Measurements from ENCODE around the gene PPP2R3B. TPM values are rescaled to one million over a fixed set of nuclear protein-coding genes. Genes with fewer than 3 reads are reported as not detected.
"Not testable (repeated sequence)": the region's sequence is repeated elsewhere in the genome, so short reads cannot be mapped to it uniquely, and the experiment has no call there.

Gene PPP2R3B
- total RNA-seq, 1 experiment from 2014 or later = 13.7 TPM

DNA sequence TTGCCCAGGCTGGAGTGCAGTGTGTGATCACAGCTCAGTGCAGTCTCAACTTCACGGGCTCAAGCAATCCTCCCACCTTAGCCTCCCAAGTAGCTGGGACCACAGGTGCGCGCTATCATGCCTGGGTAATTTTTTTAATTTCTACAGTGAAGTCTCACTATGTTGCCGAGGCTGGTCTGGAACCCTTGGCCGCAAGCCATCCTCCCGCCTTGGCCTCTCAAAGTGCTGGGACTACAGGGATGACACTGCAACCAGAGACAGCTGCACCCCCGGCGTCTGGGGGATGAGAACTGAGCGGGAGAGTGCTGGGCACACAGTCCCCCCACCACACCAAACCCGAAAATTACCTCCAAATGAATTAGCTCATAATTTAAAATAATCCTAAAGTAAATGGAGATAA lies 35.0 kb downstream of the PPP2R3B start:
- H3K27ac Mint-ChIP-seq (ENCODE audit: low read depth, unreplicated experiment) = no peak overlapping the region
- no peak for DNase-seq (ENCODE audit: unreplicated experiment)
- TF ChIP-seq, protein P1, sequence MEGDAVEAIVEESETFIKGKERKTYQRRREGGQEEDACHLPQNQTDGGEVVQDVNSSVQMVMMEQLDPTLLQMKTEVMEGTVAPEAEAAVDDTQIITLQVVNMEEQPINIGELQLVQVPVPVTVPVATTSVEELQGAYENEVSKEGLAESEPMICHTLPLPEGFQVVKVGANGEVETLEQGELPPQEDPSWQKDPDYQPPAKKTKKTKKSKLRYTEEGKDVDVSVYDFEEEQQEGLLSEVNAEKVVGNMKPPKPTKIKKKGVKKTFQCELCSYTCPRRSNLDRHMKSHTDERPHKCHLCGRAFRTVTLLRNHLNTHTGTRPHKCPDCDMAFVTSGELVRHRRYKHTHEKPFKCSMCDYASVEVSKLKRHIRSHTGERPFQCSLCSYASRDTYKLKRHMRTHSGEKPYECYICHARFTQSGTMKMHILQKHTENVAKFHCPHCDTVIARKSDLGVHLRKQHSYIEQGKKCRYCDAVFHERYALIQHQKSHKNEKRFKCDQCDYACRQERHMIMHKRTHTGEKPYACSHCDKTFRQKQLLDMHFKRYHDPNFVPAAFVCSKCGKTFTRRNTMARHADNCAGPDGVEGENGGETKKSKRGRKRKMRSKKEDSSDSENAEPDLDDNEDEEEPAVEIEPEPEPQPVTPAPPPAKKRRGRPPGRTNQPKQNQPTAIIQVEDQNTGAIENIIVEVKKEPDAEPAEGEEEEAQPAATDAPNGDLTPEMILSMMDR (IDR thresholded peaks at IDR 0.05; ENCODE audit: unreplicated experiment) = no peak
- H3K27me3 Mint-ChIP-seq (ENCODE audit: insufficient read depth, unreplicated experiment) = no peaks in the 10 kb centered on the region
- no peaks in the 10 kb centered on the region for H3K9me3 Mint-ChIP-seq (ENCODE audit: unreplicated experiment)
- H3K4me3 Mint-ChIP-seq (ENCODE audit: unreplicated experiment) = no peak overlapping the region
- no peaks in the 10 kb centered on the region for H3K4me1 Mint-ChIP-seq (ENCODE audit: insufficient read depth, unreplicated experiment)
- BruUV-seq (replicated peaks) = no TSS peak
- intact Hi-C loops (cut with micrococcal nuclease) = no loop called here
- no peaks in the 10 kb centered on the region for H3K36me3 Mint-ChIP-seq (ENCODE audit: insufficient read depth, unreplicated experiment)
- ChIA-PET POLR2A (no interaction called here), CTCF (no interaction called here)

DNA sequence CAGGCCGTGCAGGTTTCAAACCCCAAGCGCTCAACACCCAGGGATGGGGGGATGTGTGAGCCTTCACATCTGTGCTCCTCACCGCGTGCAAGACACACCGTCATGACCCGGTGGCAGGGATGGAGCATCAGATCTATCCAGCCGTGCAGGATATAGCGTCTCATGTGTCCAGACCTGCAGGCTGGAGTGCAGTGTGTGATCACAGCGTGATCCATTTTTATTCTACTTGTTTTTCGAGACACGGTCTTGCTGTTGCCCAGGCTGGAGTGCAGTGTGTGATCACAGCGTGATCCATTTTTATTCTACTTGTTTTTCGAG lies 35.4 kb downstream of the PPP2R3B start:
- intact Hi-C loops (cut with micrococcal nuclease) = not testable (repeated sequence)

DNA sequence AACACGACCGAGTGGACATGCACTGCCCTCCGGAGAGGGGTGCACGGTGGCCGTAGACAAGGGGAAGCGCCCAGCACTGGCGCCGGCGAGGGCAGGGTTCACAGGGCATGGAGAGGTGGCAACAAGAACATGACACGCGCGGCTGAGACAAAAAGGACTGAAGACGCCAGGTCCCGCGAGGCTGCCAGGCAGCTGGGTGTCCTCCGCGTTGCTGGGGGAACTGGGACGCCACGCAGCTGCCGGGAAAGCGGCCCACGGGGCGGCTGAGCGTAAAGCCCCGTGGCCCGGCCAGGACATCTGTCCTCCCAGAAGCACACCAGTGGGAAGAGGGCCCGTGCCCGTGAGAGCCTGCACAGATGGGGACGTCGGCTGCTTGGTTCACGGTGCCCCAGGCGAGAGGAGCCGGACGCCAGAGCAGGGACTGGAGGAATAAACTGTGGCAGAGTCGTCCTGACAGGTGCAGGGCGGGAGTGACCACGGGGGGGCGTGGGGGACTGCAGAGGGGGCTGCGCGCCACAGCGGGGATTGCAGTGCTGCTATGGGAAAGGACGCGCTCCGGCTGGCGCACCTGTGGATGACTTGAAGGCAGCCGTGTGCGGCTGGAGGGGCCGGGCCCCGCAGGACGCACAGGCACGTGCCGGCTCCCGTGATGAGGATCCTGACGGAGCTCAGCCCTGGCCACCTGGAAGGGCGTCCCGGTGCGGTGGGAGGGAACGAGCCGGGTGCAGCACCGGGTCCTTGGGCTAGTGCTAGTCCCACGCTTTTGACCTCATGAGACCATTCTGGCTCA lies 36.0 kb downstream of the PPP2R3B start:
- Mint-ChIP-seq H3K36me3 (ENCODE audit: insufficient read depth, unreplicated experiment) (no peaks in the 10 kb centered on the region), H3K4me3 (ENCODE audit: unreplicated experiment) (no peak overlapping the region), H3K4me1 (ENCODE audit: insufficient read depth, unreplicated experiment) (no peaks in the 10 kb centered on the region), H3K27me3 (ENCODE audit: insufficient read depth, unreplicated experiment) (no peaks in the 10 kb centered on the region), H3K9me3 (ENCODE audit: unreplicated experiment) (no peaks in the 10 kb centered on the region), H3K27ac (ENCODE audit: low read depth, unreplicated experiment) (no peak overlapping the region)
- intact Hi-C loops (cut with micrococcal nuclease) = no loop called here
- TF ChIP-seq, protein P1 (IDR thresholded peaks at IDR 0.05; ENCODE audit: unreplicated experiment) = no peak
- CTCF ChIA-PET = no interaction called here
- DNase-seq (ENCODE audit: unreplicated experiment) = no peak
- BruUV-seq (replicated peaks) = no TSS peak
- POLR2A ChIA-PET = no interaction called here

More for the DNA sequence above, 35.4 kb downstream of the PPP2R3B start:
- CTCF ChIA-PET; H3K36me3 Mint-ChIP-seq (ENCODE audit: insufficient read depth, unreplicated experiment); H3K4me3 Mint-ChIP-seq (ENCODE audit: unreplicated experiment); H3K27me3 Mint-ChIP-seq (ENCODE audit: insufficient read depth, unreplicated experiment); BruUV-seq (replicated peaks); H3K9me3 Mint-ChIP-seq (ENCODE audit: unreplicated experiment); H3K4me1 Mint-ChIP-seq (ENCODE audit: insufficient read depth, unreplicated experiment); H3K27ac Mint-ChIP-seq (ENCODE audit: low read depth, unreplicated experiment); DNase-seq (ENCODE audit: unreplicated experiment); POLR2A ChIA-PET: not testable (repeated sequence)

DNA sequence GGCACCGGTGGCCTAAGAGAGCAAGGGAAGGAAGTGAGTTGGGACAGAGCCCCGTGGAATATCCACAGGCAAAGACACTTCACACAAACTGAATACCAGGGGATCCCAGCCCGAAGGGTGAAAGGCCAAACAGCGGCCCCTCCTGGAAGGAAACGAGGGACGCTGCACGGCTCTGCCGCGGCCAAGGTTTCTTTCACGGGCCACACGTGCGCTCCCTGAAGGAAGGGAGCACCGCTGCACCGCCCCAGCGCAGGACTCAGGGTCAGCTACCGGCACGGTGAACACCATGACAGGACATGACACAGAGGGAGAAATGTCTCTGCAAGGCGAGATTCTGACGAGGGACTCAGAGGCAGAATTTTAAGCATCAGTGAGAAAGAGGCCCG lies 36.6 kb downstream of the PPP2R3B start:
- intact Hi-C loops (cut with micrococcal nuclease) = no loop called here
- no peaks in the 10 kb centered on the region for H3K27me3 Mint-ChIP-seq (ENCODE audit: insufficient read depth, unreplicated experiment)
- H3K36me3 Mint-ChIP-seq (ENCODE audit: insufficient read depth, unreplicated experiment) = no peaks in the 10 kb centered on the region
- TF ChIP-seq, protein P1 (IDR thresholded peaks at IDR 0.05; ENCODE audit: unreplicated experiment) = no peak
- no peaks in the 10 kb centered on the region for H3K9me3 Mint-ChIP-seq (ENCODE audit: unreplicated experiment)
- CTCF ChIA-PET = no interaction called here
- BruUV-seq (replicated peaks) = no TSS peak
- no peak overlapping the region for H3K27ac Mint-ChIP-seq (ENCODE audit: low read depth, unreplicated experiment)
- no peak for DNase-seq (ENCODE audit: unreplicated experiment)
- POLR2A ChIA-PET = no interaction called here
- H3K4me1 Mint-ChIP-seq (ENCODE audit: insufficient read depth, unreplicated experiment) = no peaks in the 10 kb centered on the region
- H3K4me3 Mint-ChIP-seq (ENCODE audit: unreplicated experiment) = no peak overlapping the region

DNA sequence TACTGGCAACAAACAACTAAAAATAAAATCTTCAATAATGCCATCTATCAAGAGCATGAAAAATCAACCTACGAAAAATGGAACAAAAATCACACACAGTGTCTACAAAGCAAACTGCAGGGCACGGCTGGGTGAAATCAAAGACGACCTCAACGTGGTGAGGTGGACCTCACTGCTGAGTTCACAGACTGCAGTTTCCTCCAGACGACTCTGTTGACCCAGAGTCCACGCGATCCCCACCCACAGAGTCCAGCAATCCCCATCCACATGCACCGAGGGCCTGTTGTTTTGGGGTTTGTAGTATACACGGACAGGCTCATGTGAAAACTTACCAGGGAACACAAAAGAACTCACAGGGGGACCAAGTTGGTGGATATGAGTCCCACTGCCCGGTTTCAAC lies 37.0 kb downstream of the PPP2R3B start:
- TF ChIP-seq, protein P1 (IDR thresholded peaks at IDR 0.05; ENCODE audit: unreplicated experiment) = no peak
- no peak for DNase-seq (ENCODE audit: unreplicated experiment)
- CTCF ChIA-PET = no interaction called here
- no TSS peak for BruUV-seq (replicated peaks)
- H3K36me3 Mint-ChIP-seq (ENCODE audit: insufficient read depth, unreplicated experiment) = no peaks in the 10 kb centered on the region
- no peaks in the 10 kb centered on the region for H3K4me1 Mint-ChIP-seq (ENCODE audit: insufficient read depth, unreplicated experiment)
- H3K27me3 Mint-ChIP-seq (ENCODE audit: insufficient read depth, unreplicated experiment) = no peaks in the 10 kb centered on the region
- H3K4me3 Mint-ChIP-seq (ENCODE audit: unreplicated experiment) = no peak overlapping the region
- H3K27ac Mint-ChIP-seq (ENCODE audit: low read depth, unreplicated experiment) = no peak overlapping the region
- intact Hi-C loops (cut with micrococcal nuclease) = no loop called here
- POLR2A ChIA-PET = no interaction called here
- H3K9me3 Mint-ChIP-seq (ENCODE audit: unreplicated experiment) = no peaks in the 10 kb centered on the region
